NCI-H1694 treated with DMSO at 0.1 percent for 48 hours (cell line): ENCODE measurements around the gene OVCH1.

Source experiments
- DNase-seq: peaks from one replicate; lab custom pipeline; 2025; lab: John Stamatoyannopoulos, UW

OVCH1 gene

GRCh38 chr12:29497588-29497987 lies at the start of gene OVCH1:
Gene OVCH1, minus strand, starts transcription at chr12:29497686. Its CDS starts 0 bp downstream, at chr12:29497686.
- no peak for DNase-seq

- no peak for DNase-seq
Measured at GRCh38 chr12:29547151-29547632, 49.7 kb upstream of the OVCH1 start.

GRCh38 chr12:29546000-29546399 lies 48.5 kb upstream of the OVCH1 start:
- no peak for DNase-seq

GRCh38 chr12:29545102-29545467 lies 47.6 kb upstream of the OVCH1 start:
- no peak for DNase-seq

- DNase-seq: no peak
Measured at GRCh38 chr12:29544428-29545101, 47.1 kb upstream of the OVCH1 start.

GRCh38 chr12:29543036-29543435 lies 45.5 kb upstream of the OVCH1 start:
- no peak for DNase-seq

GRCh38 chr12:29537298-29537697 lies 39.8 kb upstream of the OVCH1 start:
- no peak for DNase-seq

- DNase-seq: no peak
Measured at GRCh38 chr12:29534935-29535334, 37.4 kb upstream of the OVCH1 start.

GRCh38 chr12:29533815-29534489 lies 36.5 kb upstream of the OVCH1 start:
- no peak for DNase-seq

GRCh38 chr12:29531471-29531870 lies 34.0 kb upstream of the OVCH1 start:
- no peak for DNase-seq

- DNase-seq: no peak
Measured at GRCh38 chr12:29530436-29530835, 33.0 kb upstream of the OVCH1 start.

- no peak for DNase-seq
Measured at GRCh38 chr12:29528161-29528560, 30.7 kb upstream of the OVCH1 start.

- DNase-seq: no peak
Measured at GRCh38 chr12:29521951-29522350, 24.5 kb upstream of the OVCH1 start.

GRCh38 chr12:29519585-29520182 lies 22.2 kb upstream of the OVCH1 start:
- DNase-seq: peak; percentile 62

- no peak for DNase-seq
Measured at GRCh38 chr12:29518407-29518806, 20.9 kb upstream of the OVCH1 start.

- DNase-seq: no peak
Measured at GRCh38 chr12:29517264-29517663, 19.8 kb upstream of the OVCH1 start.

GRCh38 chr12:29516431-29516875 lies 19.0 kb upstream of the OVCH1 start:
- no peak for DNase-seq

GRCh38 chr12:29510591-29511185 lies 13.2 kb upstream of the OVCH1 start:
- DNase-seq: no peak

GRCh38 chr12:29509503-29509902 lies 12.0 kb upstream of the OVCH1 start:
- DNase-seq: no peak

GRCh38 chr12:29508949-29509348 lies 11.5 kb upstream of the OVCH1 start:
- no peak for DNase-seq

- no peak for DNase-seq
Measured at GRCh38 chr12:29505122-29505521, 7.6 kb upstream of the OVCH1 start.

- DNase-seq: no peak
Measured at GRCh38 chr12:29503283-29503682, 5.8 kb upstream of the OVCH1 start.

GRCh38 chr12:29499235-29499634 lies 1.7 kb upstream of the OVCH1 start:
- DNase-seq: no peak
